GM18499 (cell line): ENCODE results near the gene LHX4.

Source experiments
- ATAC-seq: cut with Tn5 transposase; IDR thresholded peaks from one replicate; pipeline ENCODE4 v1.9.1; 2021; ENCODE audit warnings: moderate number of reproducible peaks; ENCODE audit not compliant: insufficient read depth, unreplicated experiment

LHX4 gene

GRCh38 chr1:180229483-180230415 lies at the start of gene LHX4:
Gene LHX4 (plus strand): TSS chr1:180230264. CDS start chr1:180230530, 266 bp downstream.
- no peak for ATAC-seq

GRCh38 chr1:180181048-180181447 lies 49.0 kb upstream of the LHX4 start:
- no peak for ATAC-seq

GRCh38 chr1:180181996-180182642 lies 47.9 kb upstream of the LHX4 start:
- no peak for ATAC-seq

- no peak for ATAC-seq
These were observed 47.3 kb upstream of the LHX4 start for GRCh38 chr1:180182643-180183311.

GRCh38 chr1:180183426-180183825 lies 46.6 kb upstream of the LHX4 start:
- no peak for ATAC-seq

- ATAC-seq, result no peak
These were observed 46.0 kb upstream of the LHX4 start for GRCh38 chr1:180184041-180184440.

- ATAC-seq, result no peak
These were observed 44.8 kb upstream of the LHX4 start for GRCh38 chr1:180185281-180185680.

- no peak for ATAC-seq
These were observed 44.0 kb upstream of the LHX4 start for GRCh38 chr1:180185971-180186645.

- no peak for ATAC-seq
These were observed 43.2 kb upstream of the LHX4 start for GRCh38 chr1:180186831-180187230.

- ATAC-seq, result no peak
These were observed 42.4 kb upstream of the LHX4 start for GRCh38 chr1:180187626-180188025.

GRCh38 chr1:180188091-180188506 lies 42.0 kb upstream of the LHX4 start:
- no peak for ATAC-seq

GRCh38 chr1:180188684-180189175 lies 41.3 kb upstream of the LHX4 start:
- ATAC-seq, result no peak

- no peak for ATAC-seq
These were observed 40.0 kb upstream of the LHX4 start for GRCh38 chr1:180190091-180190490.

- ATAC-seq, result no peak
These were observed 37.9 kb upstream of the LHX4 start for GRCh38 chr1:180192172-180192571.

GRCh38 chr1:180193141-180194047 lies 36.7 kb upstream of the LHX4 start:
- no peak for ATAC-seq

GRCh38 chr1:180194048-180194425 lies 36.0 kb upstream of the LHX4 start:
- ATAC-seq, result no peak

GRCh38 chr1:180194546-180195207 lies 35.4 kb upstream of the LHX4 start:
- ATAC-seq, result no peak

- ATAC-seq, result no peak
These were observed 34.7 kb upstream of the LHX4 start for GRCh38 chr1:180195401-180195800.

- no peak for ATAC-seq
These were observed 34.1 kb upstream of the LHX4 start for GRCh38 chr1:180195916-180196315.
